ENCODE measurements around the gene ABRACL.

DNA sequence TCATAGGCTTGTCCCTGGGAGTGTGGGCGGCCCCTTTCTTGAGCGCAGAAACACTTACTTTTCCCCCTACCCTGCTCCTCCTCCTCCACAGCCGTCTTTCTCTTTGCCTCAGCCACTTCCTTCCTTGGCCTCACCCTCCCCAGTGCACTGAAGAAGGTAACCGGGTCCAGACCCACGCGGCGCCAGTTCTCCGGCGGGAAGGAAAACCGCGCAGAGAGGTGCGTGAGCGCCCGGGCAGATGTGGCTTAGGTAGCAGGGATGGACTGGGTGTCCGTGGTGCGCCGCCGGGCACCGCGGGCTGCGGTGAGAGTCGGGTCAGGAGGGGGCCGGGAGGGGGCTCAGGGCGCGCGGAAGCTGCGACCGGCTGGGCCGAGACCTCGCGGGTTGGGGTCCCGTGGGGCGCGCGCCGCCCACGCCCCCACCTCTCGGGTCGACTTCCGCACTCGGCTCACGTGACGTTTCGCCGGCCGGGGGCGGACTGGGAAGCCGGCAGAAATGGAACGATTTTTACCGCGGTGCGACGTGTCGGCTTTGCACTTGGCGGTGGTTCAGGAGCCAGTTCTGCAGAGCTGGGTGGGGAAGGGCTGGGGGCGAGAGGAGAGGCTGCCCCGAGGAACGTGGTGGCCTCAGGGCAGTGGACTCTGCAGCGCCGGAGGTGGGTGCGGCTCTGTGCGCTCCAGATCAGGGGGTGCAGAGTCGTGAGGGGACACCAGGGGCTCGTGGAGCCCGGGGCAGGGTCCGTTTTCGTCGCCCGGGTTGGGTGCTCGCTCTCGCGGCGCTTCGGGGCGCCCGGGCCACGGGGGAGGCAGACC lies at the start of gene ABRACL:
- TF ChIP-seq, protein P1, sequence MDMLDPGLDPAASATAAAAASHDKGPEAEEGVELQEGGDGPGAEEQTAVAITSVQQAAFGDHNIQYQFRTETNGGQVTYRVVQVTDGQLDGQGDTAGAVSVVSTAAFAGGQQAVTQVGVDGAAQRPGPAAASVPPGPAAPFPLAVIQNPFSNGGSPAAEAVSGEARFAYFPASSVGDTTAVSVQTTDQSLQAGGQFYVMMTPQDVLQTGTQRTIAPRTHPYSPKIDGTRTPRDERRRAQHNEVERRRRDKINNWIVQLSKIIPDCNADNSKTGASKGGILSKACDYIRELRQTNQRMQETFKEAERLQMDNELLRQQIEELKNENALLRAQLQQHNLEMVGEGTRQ (CRISPR knock-in tag; IDR thresholded peaks at IDR 0.05), result peak; percentile 81
- no peak for TF ChIP-seq CTCF (IDR thresholded peaks at IDR 0.05 in 2 of 3, conservative IDR thresholded peaks at IDR 0.05 in 1 of 3; ENCODE audit: insufficient read depth in 2 of 3, low read depth in 1 of 3, low read length in 3 of 3)
- TF ChIP-seq, protein P2, sequence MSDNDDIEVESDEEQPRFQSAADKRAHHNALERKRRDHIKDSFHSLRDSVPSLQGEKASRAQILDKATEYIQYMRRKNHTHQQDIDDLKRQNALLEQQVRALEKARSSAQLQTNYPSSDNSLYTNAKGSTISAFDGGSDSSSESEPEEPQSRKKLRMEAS (CRISPR knock-in tag; IDR thresholded peaks at IDR 0.05), result peak; percentile 82
- TF ChIP-seq MYC (IDR thresholded peaks at IDR 0.05; ENCODE audit: low read depth, low read length), result no peak
- TF ChIP-seq MYC (CRISPR knock-in tag; IDR thresholded peaks at IDR 0.05; ENCODE audit: borderline replicate concordance, low read depth), result no peak
- TF ChIP-seq GABPA (tag; conservative IDR thresholded peaks at IDR 0.05; ENCODE audit: low read depth), result no peak

All from K562 (cell line).